GM21367 (cell line): Measurements from ENCODE around the gene HLA-DMB.

Source experiments
- ATAC-seq: cut with Tn5 transposase; IDR thresholded peaks from one replicate; pipeline ENCODE4 v1.9.1; 2021; ENCODE audit not compliant: unreplicated experiment

Gene HLA-DMB

DNA sequence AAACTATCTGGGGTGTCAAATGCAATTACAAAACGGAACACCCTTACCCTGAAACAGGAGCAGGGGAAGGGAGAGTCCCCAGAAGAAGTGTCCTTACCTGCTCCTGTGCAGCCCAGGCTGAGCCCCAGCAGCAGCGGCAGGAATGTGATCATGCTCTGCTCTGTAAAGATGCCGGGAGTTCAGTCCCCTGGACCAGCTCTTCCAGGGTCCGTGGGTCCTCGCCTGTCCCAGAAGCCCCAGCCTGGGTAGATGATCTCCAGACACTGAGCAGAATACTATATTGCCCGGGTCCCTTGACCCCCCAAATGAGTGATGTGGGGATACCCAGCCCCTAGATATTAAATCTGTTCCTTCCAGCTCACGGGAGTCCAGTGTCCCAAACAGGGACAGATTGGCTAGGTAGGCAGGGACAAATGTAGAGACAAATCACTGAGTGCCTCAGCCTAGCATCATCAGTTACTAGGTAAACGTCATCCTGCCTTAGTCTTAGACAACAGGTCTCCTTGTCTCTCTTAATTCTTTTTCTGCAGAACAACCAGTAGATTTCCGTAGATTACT, at the start of gene HLA-DMB:
Gene HLA-DMB (minus strand): TSS at position 373 of the 558 bp plus-strand sequence. CDS start 221 bp downstream, at position 152.
- peak; percentile 49 for ATAC-seq

- no peak for ATAC-seq
These were observed 48.5 kb upstream of the HLA-DMB start for GRCh38 chr6:32989368-32989767.

GRCh38 chr6:32984622-32985389, 44.0 kb upstream of the HLA-DMB start:
- ATAC-seq = peak; percentile 52

DNA sequence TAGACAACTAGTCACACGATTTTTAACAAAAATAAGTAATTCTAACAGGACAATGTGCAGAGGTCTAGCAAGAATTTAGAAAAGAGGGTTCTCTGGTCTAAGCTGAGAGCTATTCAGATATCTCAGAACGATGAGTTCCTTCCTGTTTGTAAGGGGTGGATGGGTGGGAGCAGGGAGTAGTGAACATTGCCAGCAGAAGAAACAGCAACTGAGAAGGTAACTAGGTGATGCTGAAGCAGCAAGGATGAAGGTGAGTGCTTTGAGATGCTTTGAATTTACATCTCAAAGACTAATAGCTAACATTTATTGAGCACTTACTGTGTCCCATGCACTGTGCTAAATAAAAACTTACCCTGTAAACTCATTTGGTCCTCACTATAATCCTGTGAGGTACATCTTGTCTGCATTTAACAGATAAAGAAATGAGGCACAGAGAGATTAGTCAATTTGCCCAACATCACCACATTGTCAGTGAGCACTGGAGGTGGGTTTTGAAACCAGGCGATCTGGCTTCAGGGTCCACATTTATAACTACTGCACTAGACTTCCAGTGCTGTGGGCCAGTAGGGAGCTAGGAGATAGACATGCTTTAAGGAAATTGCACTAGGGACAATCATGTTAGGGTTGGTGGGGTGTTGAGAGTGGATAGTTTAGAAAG, 43.3 kb upstream of the HLA-DMB start:
- no peak for ATAC-seq

DNA sequence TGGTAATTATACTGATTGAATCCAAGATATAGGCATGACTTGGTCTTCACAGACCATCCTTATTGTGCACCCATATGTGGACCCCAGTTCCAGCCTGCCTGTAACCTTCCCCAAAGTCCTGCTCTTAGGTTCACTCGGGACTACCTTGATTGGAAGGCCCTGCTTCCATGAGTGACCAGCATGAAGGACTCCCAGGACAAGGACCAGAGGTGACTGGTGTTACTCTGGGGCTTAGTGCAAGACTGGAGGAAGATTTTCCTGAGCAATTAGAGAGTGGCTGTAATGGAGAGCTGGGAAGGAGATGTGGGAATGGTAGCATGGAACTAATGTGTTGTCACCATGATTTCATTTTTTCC, 42.6 kb upstream of the HLA-DMB start:
- ATAC-seq = no peak

GRCh38 chr6:32982702-32983492, 42.1 kb upstream of the HLA-DMB start:
- ATAC-seq = no peak

- no peak for ATAC-seq
These were observed 41.4 kb upstream of the HLA-DMB start for GRCh38 chr6:32982084-32982701.

- ATAC-seq = no peak
These were observed 39.7 kb upstream of the HLA-DMB start for GRCh38 chr6:32980488-32981038.

DNA sequence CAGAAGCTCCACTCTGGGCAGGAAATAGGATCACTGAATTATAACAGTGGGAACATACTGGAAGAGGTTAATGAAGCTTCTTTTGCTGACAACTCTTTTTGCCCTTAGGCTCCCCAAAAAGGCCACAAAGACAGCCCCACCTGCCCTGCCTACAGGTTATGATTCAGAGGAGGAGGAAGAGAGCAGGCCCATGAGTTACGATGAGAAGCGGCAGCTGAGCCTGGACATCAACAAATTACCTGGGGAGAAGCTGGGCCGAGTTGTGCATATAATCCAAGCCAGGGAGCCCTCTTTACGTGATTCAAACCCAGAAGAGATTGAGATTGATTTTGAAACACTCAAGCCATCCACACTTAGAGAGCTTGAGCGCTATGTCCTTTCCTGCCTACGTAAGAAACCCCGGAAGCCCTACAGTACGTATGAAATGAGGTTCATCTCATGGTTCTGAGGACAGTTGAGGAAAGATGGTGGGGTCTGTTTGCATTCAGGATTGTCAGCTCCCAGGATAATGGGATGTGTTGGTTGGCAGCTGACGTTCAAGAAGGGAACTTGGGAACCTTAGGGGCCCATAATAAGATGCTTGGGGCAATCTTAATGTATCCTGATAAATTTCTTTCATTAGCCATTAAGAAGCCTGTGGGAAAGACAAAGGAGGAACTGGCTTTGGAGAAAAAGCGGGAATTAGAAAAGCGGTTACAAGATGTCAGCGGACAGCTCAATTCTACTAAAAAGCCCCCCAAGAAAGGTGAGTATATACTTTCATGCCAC, 39.1 kb upstream of the HLA-DMB start:
- no peak for ATAC-seq

GRCh38 chr6:32977953-32978324, 37.1 kb upstream of the HLA-DMB start:
- ATAC-seq = no peak

- no peak for ATAC-seq
These were observed 36.6 kb upstream of the HLA-DMB start for GRCh38 chr6:32977272-32977952.

GRCh38 chr6:32976334-32977069, 35.7 kb upstream of the HLA-DMB start:
- ATAC-seq = no peak

- no peak for ATAC-seq
These were observed 35.1 kb upstream of the HLA-DMB start for GRCh38 chr6:32975886-32976285.

- ATAC-seq = no peak
These were observed 33.9 kb upstream of the HLA-DMB start for GRCh38 chr6:32974541-32975308.

GRCh38 chr6:32974016-32974333, 33.1 kb upstream of the HLA-DMB start:
- no peak for ATAC-seq

GRCh38 chr6:32973144-32974015, 32.6 kb upstream of the HLA-DMB start:
- no peak for ATAC-seq
